Transverse colon (tissue), 4 donors: ENCODE data around the gene MED29.

ENCODE experiments used
- EP300 ChIP-seq: sonication (generic); formaldehyde crosslinking; IDR thresholded peaks from one replicate; pipeline ENCODE4 v1.6.1; 2017; ENCODE audit warnings: antibody characterized with exemption, low read depth
- POLR2A ChIP-seq: fragments of 450-650 bp; IDR thresholded peaks from one replicate; pipeline ENCODE4 v1.6.1; 2016; ENCODE audit warnings: antibody characterized with exemption, mild to moderate bottlenecking, moderate library complexity
- POLR2AphosphoS5 ChIP-seq, 3 donors: sonication (generic); formaldehyde crosslinking; IDR thresholded peaks; one replicate each; pipeline ENCODE4 v1.6.1; 2016; ENCODE audit warnings: antibody characterized with exemption in 3 of 3
- TF ChIP-seq, protein P1 (sequence below), 5 experiments: fragments of 200-600 bp in 3 of 5; fragments of 450-650 bp in 2 of 5; sonication (generic) in 3 of 5; IDR thresholded peaks; 1 replicate in 2 of 5; 2 replicates in 3 of 5; pipeline ENCODE4 v1.5.1; 2016 to 2017; ENCODE audit warnings: antibody characterized with exemption in 5 of 5, inconsistent platforms in 3 of 5, mild to moderate bottlenecking in 2 of 5, moderate library complexity in 1 of 5

GRCh38 chr19:39370735-39371134 is 20.4 kb upstream of the MED29 start:
- TF ChIP-seq POLR2AphosphoS5 (IDR thresholded peaks at IDR 0.05) (no peak), POLR2A (no peak), EP300 (no peak)
- TF ChIP-seq, protein P1, sequence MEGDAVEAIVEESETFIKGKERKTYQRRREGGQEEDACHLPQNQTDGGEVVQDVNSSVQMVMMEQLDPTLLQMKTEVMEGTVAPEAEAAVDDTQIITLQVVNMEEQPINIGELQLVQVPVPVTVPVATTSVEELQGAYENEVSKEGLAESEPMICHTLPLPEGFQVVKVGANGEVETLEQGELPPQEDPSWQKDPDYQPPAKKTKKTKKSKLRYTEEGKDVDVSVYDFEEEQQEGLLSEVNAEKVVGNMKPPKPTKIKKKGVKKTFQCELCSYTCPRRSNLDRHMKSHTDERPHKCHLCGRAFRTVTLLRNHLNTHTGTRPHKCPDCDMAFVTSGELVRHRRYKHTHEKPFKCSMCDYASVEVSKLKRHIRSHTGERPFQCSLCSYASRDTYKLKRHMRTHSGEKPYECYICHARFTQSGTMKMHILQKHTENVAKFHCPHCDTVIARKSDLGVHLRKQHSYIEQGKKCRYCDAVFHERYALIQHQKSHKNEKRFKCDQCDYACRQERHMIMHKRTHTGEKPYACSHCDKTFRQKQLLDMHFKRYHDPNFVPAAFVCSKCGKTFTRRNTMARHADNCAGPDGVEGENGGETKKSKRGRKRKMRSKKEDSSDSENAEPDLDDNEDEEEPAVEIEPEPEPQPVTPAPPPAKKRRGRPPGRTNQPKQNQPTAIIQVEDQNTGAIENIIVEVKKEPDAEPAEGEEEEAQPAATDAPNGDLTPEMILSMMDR (IDR thresholded peaks at IDR 0.05), result no peak
